Fibroblast of skin of left biceps (primary cell): ENCODE results near the gene RPP40.
"Not testable (repeated sequence)": the region's sequence is repeated elsewhere in the genome, so short reads cannot be mapped to it uniquely, and the experiment has no call there.

Experiments used
- DNase-seq, 2 experiments: peaks; one replicate each; pipeline ENCODE4 v3.0.0-alpha.2; 2013; ENCODE audit warnings: low read depth in 2 of 2

The RPP40 gene, protein sequence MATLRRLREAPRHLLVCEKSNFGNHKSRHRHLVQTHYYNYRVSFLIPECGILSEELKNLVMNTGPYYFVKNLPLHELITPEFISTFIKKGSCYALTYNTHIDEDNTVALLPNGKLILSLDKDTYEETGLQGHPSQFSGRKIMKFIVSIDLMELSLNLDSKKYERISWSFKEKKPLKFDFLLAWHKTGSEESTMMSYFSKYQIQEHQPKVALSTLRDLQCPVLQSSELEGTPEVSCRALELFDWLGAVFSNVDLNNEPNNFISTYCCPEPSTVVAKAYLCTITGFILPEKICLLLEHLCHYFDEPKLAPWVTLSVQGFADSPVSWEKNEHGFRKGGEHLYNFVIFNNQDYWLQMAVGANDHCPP

DNA sequence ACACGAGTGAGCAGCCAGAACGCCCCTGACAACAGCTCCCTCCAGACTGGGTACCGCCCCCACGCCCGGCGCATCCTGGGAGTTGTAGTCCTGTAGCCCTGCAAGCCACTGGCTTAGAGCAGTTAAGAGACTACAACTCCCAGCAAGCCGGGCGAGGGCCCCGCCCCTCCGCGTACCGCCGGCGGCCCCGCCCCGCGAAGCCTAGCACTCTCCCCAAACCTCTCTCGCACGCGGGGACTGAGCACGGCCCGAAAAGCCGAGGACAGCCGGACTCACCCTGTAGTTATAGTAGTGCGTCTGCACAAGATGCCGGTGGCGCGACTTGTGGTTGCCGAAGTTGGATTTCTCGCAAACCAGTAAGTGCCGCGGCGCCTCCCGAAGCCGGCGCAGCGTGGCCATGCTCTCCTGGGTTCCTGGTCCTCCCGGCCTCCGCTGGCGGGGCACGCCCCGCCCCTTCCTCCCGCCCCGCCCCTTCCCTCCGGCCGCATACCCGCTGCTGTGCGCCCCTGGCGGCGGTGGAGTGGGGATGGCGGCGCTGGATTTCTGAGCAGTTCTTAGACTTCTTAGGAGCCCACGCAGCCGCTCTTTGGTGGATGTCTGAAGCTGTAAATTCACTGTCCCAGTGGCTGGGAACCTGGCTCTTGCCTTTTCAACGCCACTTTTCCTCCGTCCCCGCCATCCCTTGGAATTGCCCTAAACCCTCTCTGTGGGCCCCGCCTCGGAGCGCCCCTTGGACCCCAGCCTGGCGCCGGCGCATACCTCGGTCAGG lies at the start of gene RPP40:
Gene RPP40, minus strand, starts transcription at position 434 of the 769 bp plus-strand sequence. Its CDS starts 35 bp downstream, at position 399.
- peak; percentile 91 to 92 for DNase-seq

DNA sequence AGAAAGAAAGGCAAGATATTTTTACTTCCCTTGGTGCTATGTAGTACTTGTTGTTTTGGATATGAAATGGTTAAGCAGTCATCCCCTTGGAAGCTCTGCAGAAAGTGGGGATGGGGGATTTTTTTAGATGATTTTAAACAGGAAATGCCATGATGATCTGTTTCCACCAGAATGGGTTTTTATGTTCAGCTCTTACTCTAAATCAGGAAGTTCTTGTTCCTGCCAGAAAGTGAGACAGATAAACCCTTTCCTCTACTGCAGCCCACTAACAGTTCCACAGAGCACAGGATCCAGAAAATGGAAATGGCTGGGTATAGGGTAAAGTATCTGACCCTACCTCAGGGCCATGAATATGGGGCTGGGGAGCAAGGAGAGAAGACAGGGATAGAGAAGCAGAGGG lies 49.2 kb upstream of the RPP40 start:
- peak; percentile 28 to 29 for DNase-seq

DNA sequence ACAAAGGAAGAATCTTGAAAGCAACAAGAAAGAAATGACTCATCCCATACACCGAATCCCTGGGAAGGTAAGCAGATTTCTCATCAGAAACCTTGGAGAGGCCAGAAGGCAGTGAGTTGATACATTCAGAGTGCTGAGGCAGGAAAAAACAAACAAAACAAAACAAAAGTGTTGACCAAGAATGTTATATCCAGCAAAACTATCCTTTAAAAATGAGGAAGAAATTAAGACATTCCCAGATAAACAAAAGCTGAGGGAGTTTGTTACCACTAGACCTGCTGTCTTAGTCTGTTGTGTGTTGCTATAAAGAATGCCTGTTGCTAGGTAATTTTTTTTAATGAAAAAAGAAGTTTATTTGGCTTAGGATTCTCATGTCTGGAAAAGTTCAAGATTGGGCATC lies 47.6 kb upstream of the RPP40 start:
- DNase-seq = no peak

DNA sequence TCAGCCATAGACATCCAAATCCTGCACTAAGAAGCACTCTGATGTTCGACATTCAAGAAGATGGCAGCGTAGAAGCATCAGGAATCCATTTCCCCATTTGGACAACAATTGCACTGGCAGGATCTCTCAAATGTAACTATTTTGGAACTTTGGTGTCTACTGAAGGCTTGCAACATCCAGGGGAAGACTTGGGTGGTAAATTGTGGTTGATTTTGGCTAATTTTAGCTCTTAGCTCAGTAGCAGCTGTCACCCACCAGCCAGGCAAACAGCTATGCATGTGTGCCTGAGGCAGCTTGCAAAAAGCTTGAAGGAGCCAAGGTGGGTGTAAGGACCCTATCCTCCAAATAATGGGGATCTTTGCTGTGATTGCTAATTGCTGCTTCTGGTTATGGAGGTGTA lies 46.2 kb upstream of the RPP40 start:
- DNase-seq = no peak

DNA sequence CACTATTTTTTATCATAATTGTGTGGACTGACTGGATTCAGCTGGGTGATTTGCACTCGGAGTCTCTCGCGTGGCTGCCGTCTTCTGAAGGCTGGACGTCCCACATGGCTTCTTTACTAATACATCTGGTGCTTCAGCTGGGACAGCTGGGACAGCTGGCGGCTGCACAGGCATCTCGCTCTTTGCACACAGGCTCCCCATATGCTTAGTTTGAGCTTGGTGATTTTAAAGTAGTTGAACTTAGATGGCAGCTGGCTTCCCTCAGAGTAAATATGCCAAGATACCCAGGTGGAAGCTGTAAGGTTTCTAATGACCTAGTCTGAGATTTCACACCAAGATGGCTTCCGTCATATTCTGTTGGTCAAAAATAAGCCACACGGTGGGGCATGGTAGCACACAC lies 42.6 kb upstream of the RPP40 start:
- no peak for DNase-seq

DNA sequence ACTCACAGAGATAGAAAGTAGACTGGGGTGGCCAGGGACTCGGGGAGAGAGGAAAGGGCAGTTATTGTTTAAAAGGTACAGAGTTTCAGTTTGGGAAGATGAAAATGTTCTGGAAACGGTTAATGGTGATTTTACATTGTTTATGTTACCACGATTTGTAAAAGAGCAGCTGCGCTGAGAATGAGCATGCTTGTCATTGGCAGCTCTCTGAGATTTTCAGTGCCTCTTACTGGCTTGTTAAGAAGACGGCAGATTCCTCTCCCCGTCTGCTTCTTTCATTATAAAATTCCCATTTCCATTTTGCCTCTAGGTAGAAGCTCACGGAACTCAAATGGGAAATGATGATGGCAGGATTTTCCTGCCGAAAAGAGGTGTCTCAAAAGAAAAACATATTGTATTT lies 41.6 kb upstream of the RPP40 start:
- no peak for DNase-seq

DNA sequence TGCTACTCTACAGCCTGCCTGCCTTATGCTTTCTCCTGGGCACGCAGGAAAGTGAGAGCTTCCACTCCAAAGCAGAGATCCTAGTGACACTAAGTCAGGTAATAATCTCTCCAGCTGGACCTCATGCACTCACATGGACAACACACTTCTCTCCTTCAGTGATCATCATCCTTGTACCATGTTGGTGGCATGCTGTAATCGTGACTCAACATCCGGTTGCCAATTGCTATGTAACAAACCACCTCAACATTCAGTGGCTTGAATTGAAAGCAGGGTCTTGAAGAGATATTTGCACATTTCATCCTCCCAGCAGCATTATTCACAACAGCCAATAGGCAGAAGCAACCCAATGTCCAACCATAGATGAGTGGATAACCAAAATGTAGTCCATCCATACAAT lies 41.0 kb upstream of the RPP40 start:
- no peak for DNase-seq

DNA sequence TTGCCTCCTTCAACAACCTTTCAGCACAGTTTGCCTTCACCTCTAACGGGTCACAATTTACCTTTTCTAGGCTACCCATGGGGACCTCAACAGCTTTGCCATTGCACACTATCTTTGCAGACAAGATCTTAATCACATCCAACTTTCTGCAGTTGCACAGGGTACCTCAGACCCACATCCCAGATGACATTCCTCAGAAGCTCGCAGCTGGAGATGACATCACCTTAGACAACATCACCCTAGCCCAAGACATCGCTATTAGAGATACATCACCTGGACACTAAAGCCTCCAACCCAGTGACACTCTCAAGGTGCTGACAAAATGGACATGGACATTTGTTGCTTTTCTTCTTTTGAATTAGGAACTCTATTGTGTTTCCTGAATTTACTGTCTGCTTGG lies 38.6 kb upstream of the RPP40 start:
- DNase-seq = no peak

DNA sequence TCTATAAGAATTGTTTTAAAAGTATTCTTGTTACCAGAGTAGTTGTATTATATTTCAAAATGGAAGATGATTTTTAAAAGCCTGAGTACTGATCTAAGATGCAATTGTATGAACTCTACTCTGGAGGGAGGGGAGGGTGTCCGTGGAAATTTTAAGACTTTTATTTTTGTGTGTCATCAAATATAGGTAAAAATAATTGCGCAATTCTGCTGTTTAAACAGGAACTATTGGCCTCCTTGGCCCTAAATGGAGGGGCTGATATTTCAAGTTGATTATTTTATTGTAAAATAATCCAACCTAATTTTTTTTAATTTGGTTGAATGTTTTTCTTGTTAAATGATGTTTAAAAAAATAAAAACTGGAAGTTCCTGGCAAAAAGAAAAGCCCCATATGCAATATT lies 38.1 kb upstream of the RPP40 start:
- no peak for DNase-seq

DNA sequence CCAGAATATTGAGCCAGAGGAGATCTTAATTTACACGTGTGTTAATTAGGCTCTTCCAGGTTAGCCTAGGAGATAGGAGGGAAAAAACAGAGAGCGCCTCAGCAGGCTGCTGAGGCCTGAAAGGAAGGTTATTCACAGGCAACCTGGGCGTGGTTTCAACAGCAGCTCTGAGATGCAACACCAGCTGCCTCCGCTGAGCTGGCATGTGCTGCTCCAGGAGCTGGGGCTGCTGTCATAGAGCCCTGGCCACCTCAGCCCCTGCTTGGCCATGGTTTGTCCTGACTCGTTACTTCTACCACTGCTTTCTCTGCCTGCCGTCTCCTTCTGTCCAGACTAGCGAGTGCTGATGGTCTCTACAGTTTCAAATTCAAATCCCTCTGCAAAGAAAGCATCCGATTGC lies 32.4 kb upstream of the RPP40 start:
- no peak for DNase-seq

DNA sequence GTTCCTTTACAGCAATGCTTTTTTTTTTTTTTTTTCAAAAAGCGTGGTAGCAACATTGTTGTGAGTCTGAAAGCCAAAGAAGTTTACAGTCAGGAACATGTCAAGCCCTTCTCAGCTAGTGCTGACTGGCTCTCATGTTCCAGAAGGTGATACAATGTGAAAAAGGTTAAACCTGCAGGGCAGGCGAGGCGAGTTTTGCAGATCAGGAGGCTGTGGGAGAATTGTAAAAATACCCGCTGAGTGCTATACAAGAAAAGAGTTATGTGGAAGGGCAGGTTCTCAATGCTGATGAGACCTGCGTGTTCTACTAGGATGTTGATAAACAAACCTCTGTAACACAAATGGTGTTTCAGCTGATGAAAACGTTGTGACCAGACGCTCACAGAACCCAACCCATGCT lies 30.9 kb upstream of the RPP40 start:
- DNase-seq = no peak

DNA sequence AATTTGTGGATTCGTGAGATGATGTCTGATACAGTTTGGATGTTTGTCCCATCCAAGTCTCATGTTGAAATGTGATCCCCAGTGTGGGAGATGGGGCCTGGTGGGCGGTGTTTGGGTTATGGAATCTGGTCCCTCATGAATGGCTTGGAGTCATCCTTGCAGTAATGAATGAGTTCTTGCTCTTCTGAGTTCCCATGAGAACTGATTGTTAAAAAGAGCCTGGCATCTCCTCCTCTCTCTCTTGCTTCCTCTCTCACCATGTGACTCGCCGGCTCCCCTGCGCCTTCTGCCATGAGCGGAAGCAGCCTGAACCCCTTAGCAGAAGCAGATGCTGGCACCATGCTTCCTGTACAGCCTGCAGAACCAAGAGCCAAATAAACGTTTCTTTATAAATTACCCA lies 30.5 kb upstream of the RPP40 start:
- no peak for DNase-seq

DNA sequence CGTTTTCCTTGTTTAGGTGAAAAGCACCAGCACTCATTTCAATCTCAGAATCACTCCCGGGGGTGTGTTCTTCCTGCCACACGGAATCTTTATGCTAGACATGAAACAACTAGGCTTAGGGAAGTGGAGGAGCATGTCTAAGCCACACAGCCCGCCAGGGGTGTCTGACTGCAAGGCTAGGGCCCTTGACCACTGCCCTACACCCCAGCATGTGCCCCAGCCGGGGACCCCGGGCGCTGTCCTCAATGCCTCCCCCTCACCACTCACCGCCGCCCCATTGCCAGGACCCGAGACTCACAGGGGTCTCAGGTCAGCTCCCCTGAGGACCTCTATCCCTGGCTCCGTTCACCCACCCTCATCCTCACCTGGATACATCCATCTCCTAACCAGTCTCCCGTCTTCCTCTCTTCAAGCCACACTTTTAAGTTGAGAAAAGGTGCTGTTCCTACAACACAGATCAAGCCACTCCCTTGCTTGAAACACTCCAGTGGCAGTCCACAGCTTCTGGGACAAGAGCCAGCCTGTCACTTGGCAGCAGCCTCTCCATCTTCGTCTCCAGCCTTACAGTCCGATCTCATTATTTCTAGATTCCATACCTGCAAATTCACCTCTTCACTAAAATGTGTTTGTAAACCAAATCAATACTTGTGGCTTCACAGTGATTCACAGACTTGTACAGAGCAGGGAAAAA lies 29.5 kb upstream of the RPP40 start:
- DNase-seq = not testable (repeated sequence)

DNA sequence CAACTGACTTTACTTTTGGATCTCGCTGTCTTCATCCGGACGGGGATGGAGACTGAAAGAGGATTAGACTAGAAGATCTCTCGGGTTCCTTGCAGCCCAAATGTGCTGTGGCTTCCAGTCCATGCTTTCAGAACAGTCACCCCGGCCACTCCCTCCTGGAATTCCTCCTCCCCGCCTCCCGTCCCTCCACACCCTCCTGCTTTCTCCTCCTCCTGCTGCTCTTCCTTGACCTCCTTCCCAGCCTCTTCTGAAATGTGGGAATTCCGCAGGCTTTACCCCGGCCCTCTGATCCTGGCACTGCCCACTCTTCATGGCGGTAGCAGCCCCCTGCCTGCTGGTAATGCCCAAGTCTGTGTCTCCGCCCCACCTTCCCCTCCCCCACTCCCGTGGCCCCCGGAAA lies 28.9 kb upstream of the RPP40 start:
- not testable (repeated sequence) for DNase-seq

DNA sequence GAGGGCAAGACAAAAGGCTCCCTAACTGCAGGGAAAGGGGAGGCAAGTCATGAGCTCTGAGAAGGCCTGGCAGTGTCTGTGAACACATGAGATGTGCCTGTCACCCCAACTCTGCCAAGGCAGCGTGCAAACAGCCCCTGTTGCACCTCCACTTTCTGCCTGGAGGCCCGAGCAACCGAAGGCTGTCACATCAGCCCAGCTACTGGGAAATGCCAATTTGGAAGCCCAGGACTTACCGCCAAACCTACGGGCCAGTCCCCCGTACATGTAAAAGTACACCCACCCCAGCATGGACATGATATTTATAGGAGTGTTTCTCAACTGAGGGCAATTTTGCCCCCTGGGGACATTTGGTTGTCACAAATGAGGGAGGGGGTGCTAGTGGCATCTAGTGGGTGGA lies 27.3 kb upstream of the RPP40 start:
- DNase-seq = no peak

DNA sequence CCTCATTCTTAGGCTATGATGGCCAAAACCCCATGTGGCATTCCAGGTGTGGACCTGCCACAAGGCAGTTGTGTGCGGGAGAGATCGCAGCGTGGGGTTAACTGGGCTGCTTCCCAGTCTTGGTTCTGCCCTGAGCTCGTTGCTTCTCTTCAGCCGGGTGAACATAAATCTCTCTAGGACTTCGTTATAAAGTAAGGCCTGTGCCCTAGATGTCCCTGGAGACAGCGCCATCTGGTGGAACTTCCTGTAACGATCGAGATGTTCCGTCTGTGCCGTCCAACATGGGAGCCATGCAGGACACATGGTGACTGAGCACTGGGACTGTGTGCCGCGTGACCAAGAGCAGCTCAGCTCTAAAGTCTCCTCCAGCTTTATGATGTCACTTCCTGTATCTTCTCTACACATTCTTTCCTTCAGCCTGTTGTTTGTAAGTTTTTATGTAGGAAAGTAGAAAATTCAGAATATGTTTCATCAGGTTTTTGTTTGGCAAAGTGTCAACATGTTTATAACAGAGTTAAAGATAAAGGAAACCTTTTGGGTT lies 26.8 kb upstream of the RPP40 start:
- DNase-seq = no peak

DNA sequence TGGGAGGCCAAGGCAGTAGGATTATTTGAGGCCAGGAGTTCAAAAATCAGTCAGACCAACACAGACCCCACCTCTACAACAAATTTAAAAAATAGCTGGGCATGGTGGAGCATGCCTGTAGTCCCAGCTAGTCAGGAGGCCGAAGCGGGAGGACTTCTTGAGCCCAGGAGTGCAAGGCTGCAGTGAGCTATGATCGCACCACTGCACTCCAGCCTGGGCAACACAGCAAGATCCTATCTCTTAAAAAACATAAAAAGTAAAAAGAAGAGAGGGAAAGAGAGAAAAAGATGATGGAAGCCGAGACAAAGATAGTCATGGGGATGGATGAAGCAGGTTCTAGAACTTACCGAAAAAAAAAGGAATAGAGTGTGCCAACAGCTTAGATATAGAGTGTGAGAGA lies 25.8 kb upstream of the RPP40 start:
- no peak for DNase-seq

DNA sequence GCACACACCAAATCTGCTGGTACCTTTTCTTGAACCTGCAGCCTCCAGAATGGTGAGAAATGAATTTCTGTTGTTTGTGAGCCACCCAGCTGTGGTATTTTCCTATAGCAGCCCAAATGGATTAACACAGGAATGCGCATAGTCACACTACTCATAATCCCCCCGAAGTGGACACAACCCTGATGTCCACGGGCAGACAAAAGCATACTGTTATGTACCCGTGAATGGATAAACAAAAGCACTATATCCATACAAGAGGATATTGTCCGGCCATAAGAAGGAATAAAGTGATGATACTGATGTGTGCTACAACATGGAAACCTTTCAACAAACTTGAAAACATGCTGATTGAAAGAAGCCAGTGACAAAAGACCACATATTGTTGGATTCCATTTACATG lies 25.1 kb upstream of the RPP40 start:
- DNase-seq = no peak

DNA sequence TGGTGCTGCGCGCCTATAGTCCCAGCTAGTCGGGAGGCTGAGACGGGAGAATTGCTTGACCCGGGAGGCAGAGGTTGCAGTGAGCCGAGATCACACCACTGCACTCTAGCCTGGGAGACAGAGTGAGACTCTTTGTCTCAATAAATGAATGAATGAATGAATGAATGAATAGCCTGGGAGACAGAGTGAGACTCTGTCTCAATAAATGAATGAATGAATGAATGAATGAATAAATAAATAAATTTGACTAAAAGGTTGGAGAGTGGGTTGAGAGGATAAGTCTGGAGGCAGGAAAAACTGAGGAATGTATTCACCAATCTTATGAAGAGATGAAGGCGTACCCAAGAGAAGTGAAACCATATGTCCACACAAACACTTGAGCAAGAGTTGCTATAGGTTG lies 24.5 kb upstream of the RPP40 start:
- no peak for DNase-seq

DNA sequence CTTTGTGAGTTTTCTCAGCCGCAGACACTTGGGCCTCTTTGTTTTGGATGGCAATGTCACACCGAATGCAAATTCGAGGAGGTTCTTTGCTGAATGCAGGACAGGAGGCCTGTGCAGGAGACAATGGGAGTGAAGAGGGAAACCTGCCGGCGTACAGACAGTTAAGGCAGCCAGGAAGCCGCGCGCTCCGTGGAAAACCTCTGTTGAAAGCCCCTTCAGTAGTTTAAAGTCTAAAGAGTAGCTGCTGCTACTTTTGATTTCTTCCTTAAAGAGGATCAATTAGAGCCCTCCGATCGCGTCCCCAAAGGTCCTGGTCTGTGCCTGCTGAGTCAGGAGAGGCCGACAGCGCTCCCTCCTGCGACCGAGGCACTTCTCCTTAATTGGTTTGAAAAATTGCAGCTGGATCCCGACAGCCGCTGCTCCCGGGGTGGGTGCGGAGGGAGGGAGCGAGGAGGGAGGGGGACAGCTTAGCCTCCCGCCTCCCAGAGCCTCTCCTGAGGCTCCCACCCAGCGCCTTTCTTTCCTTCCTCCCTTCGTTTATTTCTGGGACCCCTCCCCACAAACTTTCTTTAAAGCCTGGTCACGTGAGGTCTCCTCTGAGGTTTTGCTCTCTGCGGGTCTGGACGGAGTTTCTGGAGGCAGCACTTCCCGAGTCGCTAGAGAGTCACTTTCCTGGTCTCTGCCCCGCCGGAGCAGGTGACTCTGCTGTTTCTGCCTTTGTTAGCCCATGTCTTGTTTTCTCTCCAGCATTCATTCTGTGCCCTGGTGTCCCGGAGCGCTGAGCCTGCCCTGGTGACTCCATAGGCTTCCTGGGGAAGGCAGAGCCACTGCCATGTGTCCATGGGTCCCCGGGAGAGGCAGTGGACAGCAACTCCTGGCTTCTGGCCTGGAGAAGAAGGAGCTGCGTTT lies 22.3 kb upstream of the RPP40 start:
- no peak for DNase-seq

DNA sequence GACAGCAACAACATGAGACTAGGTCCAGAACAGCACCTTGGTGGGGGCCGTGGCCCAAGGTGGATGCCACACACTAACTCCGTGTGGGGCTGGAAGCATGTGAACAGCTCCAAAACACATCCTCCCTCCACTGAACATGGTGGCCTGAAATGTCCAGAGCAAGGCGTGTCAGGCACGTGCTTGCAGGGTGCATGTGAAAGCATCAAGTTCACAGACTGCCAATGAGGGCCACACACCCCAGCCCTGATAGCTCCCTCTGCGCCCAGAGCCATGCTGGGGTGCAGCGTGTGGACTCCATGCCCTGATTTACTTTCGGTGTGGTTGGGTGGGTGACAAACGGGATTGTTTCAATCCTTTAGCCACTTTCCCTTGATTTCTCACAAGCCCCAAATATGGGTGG lies 20.1 kb upstream of the RPP40 start:
- DNase-seq = no peak
